ENCODE results near the gene TIPRL.

The TIPRL gene

DNA sequence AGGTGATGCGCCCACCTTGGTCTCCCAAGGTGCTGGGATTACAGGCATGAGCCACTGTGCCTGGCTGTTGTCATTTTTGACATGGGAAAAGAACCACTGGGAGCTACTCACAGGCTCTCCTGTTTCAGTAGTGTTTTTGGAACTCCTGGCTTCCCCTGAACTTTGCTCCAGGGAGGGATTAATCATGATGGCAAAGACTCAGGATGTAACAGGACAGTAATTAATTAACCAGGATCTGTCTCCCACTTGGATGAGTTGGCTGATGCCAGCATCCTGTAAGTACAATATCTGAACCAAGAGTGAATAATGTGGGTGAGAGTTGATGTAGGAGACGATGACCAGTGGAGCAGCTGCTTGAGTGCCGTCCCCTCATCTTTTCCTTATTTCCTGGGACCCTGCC, 51.9 kb downstream of the TIPRL start:
- Histone ChIP-seq H3K9me3 (ENCODE audit: control insufficient read depth, low read length) (no peaks in the 10 kb centered on the region), H3K4me1 (ENCODE audit: control insufficient read depth, insufficient read depth, low read length, poor library complexity, severe bottlenecking) (peaks cover 16% of the 10 kb centered on the region), H3K36me3 (ENCODE audit: control insufficient read depth, insufficient read depth, low read length) (peaks cover 51% of the 10 kb centered on the region), H3K27ac (ENCODE audit: low read depth, low read length, severe bottlenecking) (no peak overlapping the region), H3K4me3 (ENCODE audit: extremely low read depth, insufficient read depth, low read length, poor library complexity, severe bottlenecking) (no peak overlapping the region)
- WGBS, 2 experiments (ENCODE audit: insufficient coverage in 2 of 2) = 100% methylated on average over 2 to 3 of the region's 3 CpGs

DNA sequence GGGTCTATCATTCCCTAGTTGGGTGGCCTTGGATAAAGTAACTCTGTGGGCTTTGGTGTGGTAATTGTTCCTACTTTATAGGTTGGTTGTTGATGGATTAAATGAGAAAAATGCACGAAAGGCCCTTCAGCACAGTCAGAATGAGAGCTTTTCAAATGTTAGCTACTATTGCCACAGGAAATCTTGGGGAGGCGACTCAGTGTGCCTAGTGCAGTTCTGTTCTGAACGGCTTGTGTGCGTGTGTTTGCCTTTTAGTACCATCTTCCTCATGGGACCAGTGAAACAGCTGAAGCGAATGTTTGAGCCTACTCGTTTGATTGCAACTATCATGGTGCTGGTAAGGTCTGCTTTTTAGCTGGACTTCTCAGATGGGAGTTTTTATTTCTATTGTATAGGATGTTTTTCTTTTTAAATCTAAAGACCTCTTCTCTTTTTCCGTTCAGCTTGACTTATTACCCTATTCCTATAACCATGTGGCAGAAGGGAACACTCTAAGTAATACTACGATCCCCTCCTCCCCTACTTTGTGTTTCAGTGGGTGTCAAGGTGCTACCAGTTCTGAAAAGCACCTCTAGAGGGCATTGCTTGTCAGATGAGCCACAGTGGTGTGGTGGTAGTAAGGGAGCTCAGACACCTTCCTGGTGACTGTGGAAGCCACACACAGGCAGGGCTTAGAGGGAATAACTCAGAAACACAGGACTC, 56.2 kb downstream of the TIPRL start:
- WGBS, 2 experiments (ENCODE audit: insufficient coverage in 2 of 2) = 91 to 94% methylated on average over 4 to 6 of the region's 8 CpGs
- Histone ChIP-seq H3K36me3 (ENCODE audit: control insufficient read depth, insufficient read depth, low read length) (peaks cover 85% of the 10 kb centered on the region), H3K27ac (ENCODE audit: low read depth, low read length, severe bottlenecking) (no peak overlapping the region), H3K4me3 (ENCODE audit: extremely low read depth, insufficient read depth, low read length, poor library complexity, severe bottlenecking) (no peak overlapping the region), H3K9me3 (ENCODE audit: control insufficient read depth, low read length) (no peaks in the 10 kb centered on the region), H3K4me1 (ENCODE audit: control insufficient read depth, insufficient read depth, low read length, poor library complexity, severe bottlenecking) (no peaks in the 10 kb centered on the region)

DNA sequence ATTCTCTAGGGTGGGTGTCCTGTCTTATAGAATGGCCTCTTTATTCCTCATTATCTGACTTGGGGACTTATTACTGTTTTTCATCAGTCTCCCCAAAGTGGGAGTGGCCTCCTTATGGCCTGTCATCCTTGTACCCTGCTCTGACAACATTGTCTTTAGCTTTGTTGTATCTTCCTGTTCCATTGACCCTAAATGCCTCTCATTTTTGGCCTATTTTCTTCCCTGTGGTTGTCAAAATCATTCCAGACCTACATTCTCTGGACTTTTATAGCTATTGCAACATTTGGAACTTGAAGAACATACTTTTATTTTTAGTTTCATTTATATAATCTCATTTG, 56.8 kb downstream of the TIPRL start:
- Histone ChIP-seq H3K4me3 (ENCODE audit: extremely low read depth, insufficient read depth, low read length, poor library complexity, severe bottlenecking) (no peak overlapping the region), H3K9me3 (ENCODE audit: control insufficient read depth, low read length) (no peaks in the 10 kb centered on the region), H3K36me3 (ENCODE audit: control insufficient read depth, insufficient read depth, low read length) (peaks cover 87% of the 10 kb centered on the region), H3K27ac (ENCODE audit: low read depth, low read length, severe bottlenecking) (no peak overlapping the region), H3K4me1 (ENCODE audit: control insufficient read depth, insufficient read depth, low read length, poor library complexity, severe bottlenecking) (no peaks in the 10 kb centered on the region)

DNA sequence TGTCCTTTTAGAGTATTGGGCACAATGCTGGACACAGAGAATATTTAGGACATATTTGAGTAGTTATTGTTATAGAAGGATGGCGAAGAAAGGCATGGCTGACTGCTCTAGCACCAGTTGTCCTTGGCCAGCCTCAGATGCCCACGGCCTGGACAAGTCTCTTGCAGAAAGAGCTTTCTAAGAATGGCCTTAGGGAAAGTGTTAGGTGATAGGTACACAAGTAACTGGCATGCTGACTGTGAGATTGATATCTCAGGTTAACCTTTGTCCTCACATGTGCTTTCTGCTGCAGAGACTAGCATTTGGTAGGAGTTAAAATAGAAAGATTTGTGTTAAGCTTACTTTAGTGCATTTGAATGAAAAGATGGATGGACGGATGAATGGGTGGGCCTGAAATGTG, 57.2 kb downstream of the TIPRL start:
- H3K4me1 ChIP-seq (ENCODE audit: control insufficient read depth, insufficient read depth, low read length, poor library complexity, severe bottlenecking) = no peaks in the 10 kb centered on the region
- no peak overlapping the region for H3K27ac ChIP-seq (ENCODE audit: low read depth, low read length, severe bottlenecking)
- peaks cover 91% of the 10 kb centered on the region for H3K36me3 ChIP-seq (ENCODE audit: control insufficient read depth, insufficient read depth, low read length)
- H3K9me3 ChIP-seq (ENCODE audit: control insufficient read depth, low read length) = no peaks in the 10 kb centered on the region
- H3K4me3 ChIP-seq (ENCODE audit: extremely low read depth, insufficient read depth, low read length, poor library complexity, severe bottlenecking) = no peak overlapping the region
- 94 to 96% methylated on average over 3 of the region's 3 CpGs for WGBS, 2 experiments (ENCODE audit: insufficient coverage in 2 of 2)

DNA sequence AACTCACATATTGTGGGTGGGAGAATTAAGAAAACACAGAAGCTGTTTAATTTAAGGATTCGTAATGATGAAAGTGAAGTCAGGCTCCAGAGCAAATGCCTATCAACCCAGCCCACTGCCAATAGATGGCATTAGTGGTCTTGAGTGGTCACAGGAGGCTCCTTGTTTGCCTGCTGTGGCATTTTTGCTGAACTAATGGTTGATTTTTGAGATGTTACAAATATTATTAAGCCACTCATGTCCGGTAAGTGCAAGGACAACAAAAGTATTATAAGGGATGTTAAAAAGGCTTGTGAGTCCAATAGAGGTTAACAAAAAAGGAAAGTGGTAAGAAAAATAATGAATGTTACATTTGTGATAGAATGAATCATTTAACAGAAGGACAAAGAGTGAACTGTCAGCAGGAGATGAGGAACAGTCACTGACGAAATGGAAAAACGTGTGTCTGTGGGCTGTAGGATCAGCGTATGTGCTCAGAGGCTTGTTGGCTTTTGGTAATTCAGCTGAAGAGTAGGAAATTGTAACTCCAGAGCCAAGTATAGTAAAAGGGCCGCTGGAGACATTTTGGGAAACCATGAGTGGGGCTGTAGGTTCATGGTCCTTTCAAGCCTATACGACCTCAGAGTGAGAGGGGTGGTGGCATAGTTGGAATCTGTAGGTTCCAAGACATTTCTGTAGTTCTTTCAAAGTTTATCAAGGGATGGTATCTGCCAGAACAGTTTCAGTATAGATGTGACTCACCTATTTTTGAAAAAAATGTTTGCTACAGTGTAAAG, 58.3 kb downstream of the TIPRL start:
- WGBS, 2 experiments (ENCODE audit: insufficient coverage in 2 of 2) = 90 to 94% methylated on average over 5 to 7 of the region's 7 CpGs
- H3K4me1 ChIP-seq (ENCODE audit: control insufficient read depth, insufficient read depth, low read length, poor library complexity, severe bottlenecking) = no peaks in the 10 kb centered on the region
- H3K27ac ChIP-seq (ENCODE audit: low read depth, low read length, severe bottlenecking) = no peak overlapping the region
- H3K9me3 ChIP-seq (ENCODE audit: control insufficient read depth, low read length) = no peaks in the 10 kb centered on the region
- no peak overlapping the region for H3K4me3 ChIP-seq (ENCODE audit: extremely low read depth, insufficient read depth, low read length, poor library complexity, severe bottlenecking)
- peaks cover 93% of the 10 kb centered on the region for H3K36me3 ChIP-seq (ENCODE audit: control insufficient read depth, insufficient read depth, low read length)

DNA sequence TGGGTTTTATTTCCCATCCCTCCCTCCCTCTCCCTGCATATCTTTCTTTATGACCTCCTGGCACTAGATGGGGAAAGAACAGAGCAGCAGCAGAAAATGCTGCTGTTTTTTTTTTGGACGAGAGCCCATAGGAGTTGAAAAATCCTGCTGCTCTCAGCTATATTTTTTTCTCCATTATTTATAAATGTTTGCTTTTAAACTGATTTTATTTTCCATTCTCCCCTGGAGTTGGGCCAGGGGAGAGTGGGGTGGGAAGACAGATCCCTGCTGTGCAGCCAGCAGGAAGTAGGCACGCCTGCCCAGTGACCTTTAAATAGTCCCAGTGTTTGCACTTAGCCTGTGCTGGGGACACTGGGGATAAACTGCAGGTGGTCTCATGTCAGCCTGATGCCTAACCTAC, 64.4 kb downstream of the TIPRL start:
- 91 to 100% methylated on average over 1 of the region's 2 CpGs for WGBS, 2 experiments (ENCODE audit: insufficient coverage in 2 of 2)
- Histone ChIP-seq H3K36me3 (ENCODE audit: control insufficient read depth, insufficient read depth, low read length) (peaks cover 88% of the 10 kb centered on the region), H3K4me1 (ENCODE audit: control insufficient read depth, insufficient read depth, low read length, poor library complexity, severe bottlenecking) (no peaks in the 10 kb centered on the region), H3K9me3 (ENCODE audit: control insufficient read depth, low read length) (no peaks in the 10 kb centered on the region), H3K4me3 (ENCODE audit: extremely low read depth, insufficient read depth, low read length, poor library complexity, severe bottlenecking) (no peak overlapping the region), H3K27ac (ENCODE audit: low read depth, low read length, severe bottlenecking) (no peak overlapping the region)

DNA sequence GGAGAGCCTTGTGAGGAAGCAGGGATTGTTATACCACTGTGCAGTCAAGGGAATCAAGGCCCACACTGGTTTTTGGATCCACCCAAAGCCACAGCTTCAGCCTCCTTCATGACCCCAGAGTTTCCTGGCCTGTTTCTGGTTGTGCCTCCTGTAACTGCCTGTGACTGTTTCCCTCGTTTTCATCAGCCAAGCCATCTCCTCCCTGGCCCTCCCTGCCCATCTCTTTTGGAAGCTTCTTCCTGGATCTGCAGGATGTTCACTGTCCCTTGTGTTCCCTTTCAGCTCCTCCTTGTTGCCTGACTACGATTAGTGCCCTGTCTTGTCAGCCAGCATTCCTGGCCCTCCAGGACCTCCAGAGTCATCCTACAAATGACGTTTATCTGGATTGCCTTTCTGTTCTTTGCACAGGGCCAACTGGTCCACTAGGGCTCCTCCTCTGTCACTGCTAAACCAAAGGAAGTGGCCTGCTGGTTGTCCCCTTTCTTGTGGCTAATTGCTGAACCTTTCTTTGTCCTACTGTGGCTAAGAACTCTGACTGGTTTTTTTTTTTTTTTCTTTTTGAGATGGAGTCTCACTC, 65.0 kb downstream of the TIPRL start:
- H3K4me3 ChIP-seq (ENCODE audit: extremely low read depth, insufficient read depth, low read length, poor library complexity, severe bottlenecking) = no peak overlapping the region
- H3K27ac ChIP-seq (ENCODE audit: low read depth, low read length, severe bottlenecking) = no peak overlapping the region
- H3K4me1 ChIP-seq (ENCODE audit: control insufficient read depth, insufficient read depth, low read length, poor library complexity, severe bottlenecking) = no peaks in the 10 kb centered on the region
- H3K36me3 ChIP-seq (ENCODE audit: control insufficient read depth, insufficient read depth, low read length) = peaks cover 83% of the 10 kb centered on the region
- H3K9me3 ChIP-seq (ENCODE audit: control insufficient read depth, low read length) = no peaks in the 10 kb centered on the region
- WGBS, 2 experiments (ENCODE audit: insufficient coverage in 2 of 2) = 72 to 83% methylated on average over 3 of the region's 3 CpGs

DNA sequence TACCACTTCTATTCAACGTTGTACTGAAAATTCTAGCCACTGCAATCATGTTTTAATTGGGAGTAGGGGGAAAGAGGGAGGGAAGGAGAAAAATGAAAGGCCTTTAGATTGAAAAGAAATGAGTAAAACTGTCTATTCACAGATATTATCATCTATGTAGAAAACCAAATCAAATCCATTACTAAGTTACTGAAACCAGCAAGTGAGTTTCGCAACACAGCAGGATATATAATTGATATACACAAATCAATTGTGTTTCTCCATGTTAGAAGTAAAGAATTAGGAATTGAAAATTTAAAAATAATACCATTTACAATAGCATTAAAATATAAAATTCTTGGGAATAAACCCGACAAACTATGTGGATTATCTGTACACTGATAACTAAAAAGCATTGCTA, 66.3 kb downstream of the TIPRL start:
- no CpG with 5 or more reads among the region's 3 CpGs for WGBS, 2 experiments (ENCODE audit: insufficient coverage in 2 of 2)
- peaks cover 79% of the 10 kb centered on the region for H3K36me3 ChIP-seq (ENCODE audit: control insufficient read depth, insufficient read depth, low read length)
- H3K9me3 ChIP-seq (ENCODE audit: control insufficient read depth, low read length) = no peaks in the 10 kb centered on the region
- H3K4me1 ChIP-seq (ENCODE audit: control insufficient read depth, insufficient read depth, low read length, poor library complexity, severe bottlenecking) = no peaks in the 10 kb centered on the region
- H3K4me3 ChIP-seq (ENCODE audit: extremely low read depth, insufficient read depth, low read length, poor library complexity, severe bottlenecking) = no peak overlapping the region
- H3K27ac ChIP-seq (ENCODE audit: low read depth, low read length, severe bottlenecking) = no peak overlapping the region

DNA sequence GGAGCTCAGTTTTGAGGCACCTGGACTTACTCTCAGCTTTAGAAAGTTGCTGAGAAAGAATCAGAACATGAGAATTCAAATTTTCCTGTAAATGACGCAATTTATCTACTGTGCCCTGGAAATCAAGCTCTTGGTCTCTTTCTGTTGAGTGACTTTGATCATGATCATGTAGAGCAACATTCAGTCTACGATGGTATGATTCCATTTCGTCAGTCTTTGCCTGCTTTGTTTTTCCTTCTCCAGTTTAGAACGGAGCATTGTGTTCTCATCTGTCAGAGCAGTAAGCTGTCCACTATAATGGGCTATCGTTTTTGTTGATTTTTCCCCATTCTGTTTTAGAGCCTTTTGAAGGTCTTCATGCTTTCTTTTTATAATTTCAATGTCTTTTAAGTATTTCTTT, 67.7 kb downstream of the TIPRL start:
- H3K4me3 ChIP-seq (ENCODE audit: extremely low read depth, insufficient read depth, low read length, poor library complexity, severe bottlenecking) = no peak overlapping the region
- H3K36me3 ChIP-seq (ENCODE audit: control insufficient read depth, insufficient read depth, low read length) = peaks cover 78% of the 10 kb centered on the region
- H3K4me1 ChIP-seq (ENCODE audit: control insufficient read depth, insufficient read depth, low read length, poor library complexity, severe bottlenecking) = no peaks in the 10 kb centered on the region
- H3K9me3 ChIP-seq (ENCODE audit: control insufficient read depth, low read length) = no peaks in the 10 kb centered on the region
- H3K27ac ChIP-seq (ENCODE audit: low read depth, low read length, severe bottlenecking) = no peak overlapping the region
- 91 to 94% methylated on average over 4 of the region's 5 CpGs for WGBS, 2 experiments (ENCODE audit: insufficient coverage in 2 of 2)
